ENCODE data around the gene HRH4. TPM values are rescaled to one million over a fixed set of nuclear protein-coding genes. Genes with fewer than 3 reads are reported as not detected.

Gene HRH4
- total and polyA plus RNA-seq, 2 of the 13 experiments (the other 11 are each of a cell fraction or from before 2014, with no cell fraction given) = not detected

- TF ChIP-seq PRDM10 (CRISPR knock-in tag; IDR thresholded peaks at IDR 0.05; ENCODE audit: low read depth) = no peak
- TF ChIP-seq TMF1 (CRISPR knock-in tag; IDR thresholded peaks at IDR 0.05; ENCODE audit: low read depth) = no peak
- 0 out of 2 replicates have a peak, but pooled peaks have one; percentile 45 for TF ChIP-seq ZXDC (CRISPR knock-in tag; IDR thresholded peaks at IDR 0.05)
- no peak for TF ChIP-seq ZNF567 (CRISPR knock-in tag; IDR thresholded peaks at IDR 0.05; ENCODE audit: borderline replicate concordance)
- no peak for TF ChIP-seq PPARG (CRISPR knock-in tag; conservative IDR thresholded peaks at IDR 0.05)
- TF ChIP-seq ZBTB33 (CRISPR knock-in tag; IDR thresholded peaks at IDR 0.05) = no peak
- TF ChIP-seq HCFC1 (IDR thresholded peaks at IDR 0.05; ENCODE audit: low read depth, low read length) = peak; percentile 27; the same call in 1 of the 2 replicates
- no peak for TF ChIP-seq TEAD3 (CRISPR knock-in tag; optimal IDR thresholded peaks at IDR 0.05; ENCODE audit: borderline replicate concordance)
- no peak for TF ChIP-seq TBX3 (IDR thresholded peaks at IDR 0.05; ENCODE audit: borderline replicate concordance)
- no peak for TF ChIP-seq ARNT (IDR thresholded peaks at IDR 0.05)
- no peak for TF ChIP-seq NFE2L1 (CRISPR knock-in tag; IDR thresholded peaks at IDR 0.05; ENCODE audit: borderline replicate concordance)
- TF ChIP-seq MTA3 (CRISPR knock-in tag; IDR thresholded peaks at IDR 0.05) = no peak
- no peak for TF ChIP-seq ZNF546 (CRISPR knock-in tag; conservative IDR thresholded peaks at IDR 0.05)
- TF ChIP-seq MZF1 (CRISPR knock-in tag; IDR thresholded peaks at IDR 0.05; ENCODE audit: borderline replicate concordance) = no peak
- TF ChIP-seq MYC (CRISPR knock-in tag; IDR thresholded peaks at IDR 0.05; ENCODE audit: borderline replicate concordance) = peak; percentile 82; the same call in 1 of the 2 replicates
- TF ChIP-seq ATF3 (CRISPR knock-in tag; IDR thresholded peaks at IDR 0.05) = 0 out of 2 replicates have a peak, but pooled peaks have one; percentile 9
- no peak for TF ChIP-seq RXRB (CRISPR knock-in tag; IDR thresholded peaks at IDR 0.05; ENCODE audit: borderline replicate concordance)
- no peak for TF ChIP-seq ZNF44 (CRISPR knock-in tag; IDR thresholded peaks at IDR 0.05)
Observed at GRCh38 chr18:24426398-24427294, 33.8 kb upstream of the HRH4 start, which contains the start of gene IMPACT (continued).
